A204.1 (cell line): ENCODE data around the gene REPIN1.

Experiments
- FAIRE-seq: peaks from 2 replicates; lab custom pipeline; 2012; peaks lifted over from hg19 to GRCh38; lab: Jason Lieb, UNC

The REPIN1 gene

GRCh38 chr7:150368096-150368883, at the start of gene REPIN1:
Gene REPIN1 (plus strand): TSS chr7:150368822. CDS start chr7:150369712, 890 bp downstream.
- no peak for FAIRE-seq

- no peak for FAIRE-seq
These were observed 46.9 kb upstream of the REPIN1 start for GRCh38 chr7:150321788-150322113.

DNA sequence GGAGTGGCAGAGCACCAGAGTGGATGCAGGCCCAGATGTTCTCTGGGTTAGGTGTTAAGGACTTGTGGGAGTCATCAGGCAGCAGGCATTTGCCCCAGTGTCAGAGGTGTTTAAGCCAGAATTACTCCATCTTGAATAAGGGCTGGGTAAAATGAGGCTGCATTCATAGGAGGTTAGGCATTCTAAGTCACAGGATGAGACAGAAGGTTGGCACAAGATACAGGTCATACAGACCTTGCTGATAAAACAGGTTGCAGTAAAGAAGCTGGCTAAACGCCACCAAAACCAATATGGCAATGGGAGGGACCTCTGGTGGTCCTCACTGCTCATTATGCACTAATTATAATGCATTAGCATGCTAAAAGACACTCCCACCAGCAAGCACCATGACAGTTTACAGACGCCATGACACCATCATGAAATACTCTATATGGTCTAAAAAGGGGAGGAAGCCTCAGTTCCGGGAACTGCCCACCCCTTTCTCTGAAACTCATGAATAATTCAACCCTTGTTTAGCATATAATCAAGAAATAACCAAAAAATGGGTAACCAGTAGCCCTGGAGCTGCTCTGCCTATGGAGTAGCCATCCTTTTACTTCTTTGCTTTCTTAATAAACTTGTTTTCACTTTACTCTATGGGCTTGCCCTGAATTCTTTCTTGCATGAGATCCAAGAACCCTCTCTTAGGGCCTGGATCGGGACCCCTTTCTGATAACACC, 46.3 kb upstream of the REPIN1 start:
- FAIRE-seq, result no peak

GRCh38 chr7:150322833-150323681, 45.6 kb upstream of the REPIN1 start, which contains the start of the genes ACTR3C and LRRC61:
Gene ACTR3C (minus strand): TSS chr7:150323545. CDS start chr7:150295296, 28,249 bp downstream.
Gene LRRC61 (plus strand): TSS chr7:150323355. CDS start chr7:150336862, 13,507 bp downstream.
- no peak for FAIRE-seq

DNA sequence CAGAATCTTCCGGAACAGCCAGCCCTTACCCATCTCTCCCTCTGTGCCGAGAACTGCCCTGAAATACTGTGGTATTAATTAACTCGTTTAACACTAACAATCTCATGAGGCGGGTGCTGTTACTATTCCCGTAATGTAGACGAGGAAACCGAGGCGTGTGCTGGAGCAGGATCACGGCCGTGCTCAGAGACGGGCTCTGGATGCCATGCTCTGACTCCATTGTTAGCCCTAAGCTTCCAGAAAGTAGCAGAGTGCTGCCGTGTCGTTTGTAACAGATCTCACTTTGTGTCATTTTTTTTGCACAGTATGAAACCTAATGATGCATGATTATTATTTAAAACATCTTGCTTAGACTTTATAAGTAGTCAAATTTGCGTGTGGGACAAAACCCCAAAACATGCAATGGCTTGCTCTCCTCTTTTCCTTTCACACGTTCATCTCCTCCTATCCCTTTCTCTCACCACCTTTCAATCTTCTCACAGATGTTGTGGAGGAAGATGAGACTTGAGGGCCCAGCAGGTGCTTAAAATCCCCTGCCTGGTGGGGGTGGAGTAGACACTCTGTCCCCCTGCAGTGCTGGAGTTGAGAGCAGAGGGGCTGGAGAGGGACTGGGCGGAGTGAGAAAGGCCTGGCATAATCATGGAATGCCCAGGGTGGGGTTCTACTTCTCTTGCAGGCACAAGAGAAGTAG, 44.8 kb upstream of the REPIN1 start:
- no peak for FAIRE-seq

DNA sequence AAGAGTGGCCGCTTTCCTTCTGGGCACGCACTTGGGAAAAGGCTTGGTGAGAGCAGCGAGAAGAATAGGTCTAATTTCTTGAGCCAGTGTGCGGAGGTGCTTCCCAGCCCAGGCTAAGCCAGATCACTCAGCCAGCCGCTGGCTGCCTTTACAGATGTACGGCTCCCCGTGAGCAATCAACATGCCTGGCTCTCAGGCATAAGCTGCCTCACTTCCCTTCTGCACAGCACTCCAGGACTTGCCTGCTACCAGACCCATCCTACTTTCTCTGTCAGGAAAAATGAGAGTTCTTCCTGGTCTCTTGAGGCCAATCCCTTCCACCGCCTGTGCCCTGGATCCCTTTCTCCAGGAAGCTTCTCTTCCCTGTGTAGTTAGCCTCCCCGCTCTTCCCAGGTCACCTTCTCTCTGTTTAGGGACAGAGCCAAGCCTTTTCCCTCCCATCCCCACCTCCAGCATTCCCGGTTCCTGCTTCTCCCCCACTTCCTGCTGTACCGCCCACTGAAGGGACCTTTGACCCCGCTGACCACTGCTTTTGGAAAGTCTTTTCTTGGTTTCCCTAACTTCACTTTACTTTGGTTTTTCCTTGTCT, 44.2 kb upstream of the REPIN1 start:
- FAIRE-seq, result no peak

- FAIRE-seq, result no peak
These were observed 43.5 kb upstream of the REPIN1 start for GRCh38 chr7:150325110-150325611.

- FAIRE-seq, result no peak
These were observed 42.7 kb upstream of the REPIN1 start for GRCh38 chr7:150325901-150326300.

DNA sequence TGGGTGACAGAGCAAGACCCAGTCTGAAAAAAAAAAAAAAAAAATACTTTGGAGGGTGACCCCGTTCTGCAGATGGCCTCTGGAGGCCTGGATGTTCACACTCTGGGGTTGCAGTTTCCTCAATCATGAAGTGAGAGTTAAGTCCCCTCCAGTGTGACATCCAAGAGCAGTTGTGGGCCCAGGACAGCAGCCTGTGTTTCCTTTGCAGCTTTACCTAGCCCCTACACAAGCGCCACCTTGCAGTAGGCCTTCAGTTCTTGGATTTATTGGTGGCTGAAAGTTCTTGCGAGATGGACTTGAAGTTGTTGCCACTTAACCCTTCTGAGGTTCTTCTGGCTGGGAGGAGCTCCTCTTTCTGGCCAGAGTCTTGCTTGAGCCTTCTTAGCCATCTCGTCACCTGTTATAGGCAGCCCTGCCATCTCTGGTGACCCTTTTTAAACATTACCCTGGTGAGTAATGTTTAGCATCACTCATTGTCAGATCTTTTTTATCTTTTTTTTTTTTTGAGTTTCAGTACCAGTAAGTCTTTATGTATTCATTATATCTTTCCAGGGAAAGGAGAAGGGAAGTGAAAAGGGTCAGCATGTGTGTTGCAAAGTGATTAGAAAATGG, 41.9 kb upstream of the REPIN1 start:
- FAIRE-seq, result no peak

GRCh38 chr7:150327308-150327707, 41.3 kb upstream of the REPIN1 start:
- no peak for FAIRE-seq

DNA sequence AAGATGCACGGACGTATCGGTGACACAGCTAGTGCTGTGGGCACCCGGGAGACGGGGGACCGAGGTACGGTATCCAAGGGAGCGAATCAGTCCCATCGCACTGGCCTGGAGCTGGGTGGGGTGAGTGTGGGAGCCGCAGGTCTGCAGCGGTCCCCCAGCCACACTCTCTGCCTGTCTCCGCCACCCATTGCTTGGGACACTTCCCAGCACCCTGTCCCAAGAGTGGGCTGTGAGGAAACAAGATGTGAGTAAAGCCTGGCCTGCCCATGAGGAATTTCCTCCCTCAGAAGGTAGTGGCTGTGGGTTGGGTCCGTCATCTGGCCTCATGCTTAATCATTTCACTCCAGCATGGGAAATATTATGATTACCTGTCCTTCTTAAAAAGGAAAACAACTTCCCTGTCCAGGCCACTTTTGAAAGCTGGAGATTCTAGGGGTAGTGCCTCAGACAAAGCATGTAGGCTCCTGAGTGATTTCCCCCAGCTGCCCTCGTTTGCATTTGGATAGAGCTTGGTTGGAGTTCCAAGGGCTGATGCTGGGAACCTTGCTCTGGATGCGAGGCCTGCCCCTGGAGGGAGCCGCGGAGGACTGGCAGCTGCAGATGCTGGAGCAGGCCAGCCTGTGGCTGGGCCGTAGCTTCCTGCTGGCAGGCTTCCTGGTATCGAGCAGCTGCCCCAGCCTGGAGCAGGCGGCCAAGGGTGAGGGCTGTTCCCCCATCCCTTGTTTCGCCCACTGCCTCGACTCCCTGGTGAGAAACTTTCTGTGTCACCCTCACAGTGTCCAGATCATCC, 39.1 kb upstream of the REPIN1 start:
- FAIRE-seq, result no peak

DNA sequence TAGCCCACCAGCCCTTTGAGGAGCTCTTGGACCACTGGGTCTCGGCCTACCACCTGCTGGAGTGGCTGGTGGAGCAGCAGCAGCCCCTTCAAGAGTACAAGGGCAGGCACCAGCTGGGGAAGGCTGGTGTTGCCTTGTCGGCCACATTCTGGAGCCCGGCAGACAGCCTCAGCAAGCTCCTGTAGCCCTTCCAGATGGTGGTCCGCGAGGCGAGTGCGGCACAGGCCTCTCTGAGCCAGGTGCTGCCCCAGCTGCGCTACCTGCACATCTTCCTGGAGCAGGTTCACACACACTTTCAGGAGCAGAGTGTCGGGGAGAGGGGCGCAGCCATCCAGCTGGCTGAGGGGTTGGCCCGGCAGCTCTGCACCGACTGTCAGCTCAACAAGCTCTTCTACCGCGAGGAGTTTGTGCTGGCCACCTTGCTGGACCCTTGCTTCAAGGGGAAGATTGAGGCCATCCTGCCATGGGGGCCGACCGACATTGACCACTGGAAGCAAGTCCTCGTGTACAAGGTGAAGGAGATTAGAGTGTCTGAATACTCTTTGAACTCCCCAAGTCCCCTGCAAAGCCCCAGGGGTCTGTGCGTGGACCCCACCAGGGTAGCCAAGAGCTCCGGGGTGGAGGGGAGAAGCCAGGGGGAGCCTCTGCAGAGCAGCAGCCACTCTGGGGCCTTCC, 38.3 kb upstream of the REPIN1 start:
- FAIRE-seq, result no peak

GRCh38 chr7:150332852-150333635, 35.6 kb upstream of the REPIN1 start:
- FAIRE-seq, result no peak

GRCh38 chr7:150333659-150334058, 35.0 kb upstream of the REPIN1 start:
- FAIRE-seq, result no peak

DNA sequence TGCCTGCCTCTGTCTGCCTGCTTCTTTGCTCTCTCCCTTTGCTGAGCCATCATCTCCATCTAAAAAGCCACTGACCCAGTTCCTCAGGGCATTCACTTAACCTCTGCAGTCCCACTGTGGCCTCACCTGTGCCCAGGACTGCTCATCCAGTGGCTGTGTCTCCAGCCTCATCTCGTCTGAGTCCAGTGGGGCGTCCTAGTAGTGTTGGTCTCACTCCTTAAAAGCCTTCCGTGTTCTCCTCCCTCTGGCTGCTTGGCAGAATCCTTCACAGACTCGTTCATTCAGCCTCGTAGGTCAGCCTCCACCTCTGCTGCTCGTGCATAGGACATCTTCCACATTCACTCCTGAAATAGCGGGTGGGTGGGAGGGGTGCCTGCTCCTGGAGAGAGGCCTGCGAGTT, 34.5 kb upstream of the REPIN1 start:
- FAIRE-seq, result no peak

DNA sequence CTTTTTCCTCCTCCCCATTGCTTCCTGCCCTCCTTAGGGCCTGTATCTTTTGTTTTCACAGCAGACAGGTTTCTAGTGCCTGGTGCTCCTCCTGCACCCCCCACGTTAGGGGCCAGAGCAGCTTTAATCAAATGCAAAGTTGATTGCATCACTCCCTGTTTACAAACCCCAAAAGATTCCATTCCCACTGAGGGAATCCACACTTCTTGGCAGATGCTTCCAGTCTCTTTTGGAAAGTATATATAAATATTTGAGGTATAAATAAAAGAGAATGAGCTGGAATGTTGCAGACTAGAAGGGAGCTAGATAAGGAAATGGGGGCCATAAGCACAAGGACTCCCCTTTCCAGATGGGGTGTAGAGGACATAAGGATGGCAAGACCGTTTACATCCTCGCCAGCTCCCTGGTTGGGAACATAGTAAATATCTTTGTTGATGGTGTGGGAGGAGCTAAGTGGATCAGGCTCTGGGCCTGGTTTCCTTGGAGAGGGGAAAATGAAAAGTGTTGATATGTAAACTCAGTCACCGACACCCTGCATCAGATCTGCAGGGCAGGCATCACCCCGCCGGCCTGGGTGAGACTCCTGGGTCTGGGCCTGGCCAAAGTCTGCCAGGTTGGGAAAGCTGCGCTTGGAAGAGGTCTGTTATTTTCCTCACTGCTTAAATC, 33.4 kb upstream of the REPIN1 start:
- no peak for FAIRE-seq

DNA sequence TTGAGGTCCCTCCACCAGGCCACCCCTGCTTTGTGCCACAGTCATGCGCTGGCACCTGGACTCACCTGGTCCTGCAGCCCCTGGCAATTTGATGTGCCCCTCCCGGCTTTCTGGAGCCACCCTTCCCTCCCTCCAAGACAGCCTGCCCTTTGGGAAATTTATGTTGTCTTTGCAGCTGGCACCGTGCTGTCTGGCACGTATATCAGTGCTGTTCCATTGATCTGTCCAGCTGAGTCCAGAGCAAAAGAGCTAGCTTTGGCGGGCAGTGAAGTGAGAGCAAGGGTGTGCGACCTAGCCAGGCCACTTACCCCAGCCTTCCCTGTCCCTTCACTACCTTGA, 32.9 kb upstream of the REPIN1 start:
- FAIRE-seq, result no peak

GRCh38 chr7:150336746-150337145, 31.9 kb upstream of the REPIN1 start:
- no peak for FAIRE-seq
